ENCODE measurements around the gene ARHGEF17.
A peak's percentile ranks its signal among the peaks of the same experiment; 100 is the strongest.

Gene ARHGEF17

GRCh38 chr11:73298233-73298632, 9.8 kb upstream of the ARHGEF17 start:
- TF ChIP-seq CTCF (IDR thresholded peaks at IDR 0.05; ENCODE audit: control insufficient read depth, extremely low read depth, insufficient read depth) = no peak
- no peak for DNase-seq (ENCODE audit: low read depth)
- no peak overlapping the region for H3K4me3 ChIP-seq (ENCODE audit: low read depth, low read length)

GRCh38 chr11:73299751-73300150, 8.3 kb upstream of the ARHGEF17 start:
- H3K4me3 ChIP-seq (ENCODE audit: low read depth, low read length) = no peak overlapping the region
- DNase-seq (ENCODE audit: low read depth) = no peak
- TF ChIP-seq CTCF (IDR thresholded peaks at IDR 0.05; ENCODE audit: control insufficient read depth, extremely low read depth, insufficient read depth) = no peak

DNA sequence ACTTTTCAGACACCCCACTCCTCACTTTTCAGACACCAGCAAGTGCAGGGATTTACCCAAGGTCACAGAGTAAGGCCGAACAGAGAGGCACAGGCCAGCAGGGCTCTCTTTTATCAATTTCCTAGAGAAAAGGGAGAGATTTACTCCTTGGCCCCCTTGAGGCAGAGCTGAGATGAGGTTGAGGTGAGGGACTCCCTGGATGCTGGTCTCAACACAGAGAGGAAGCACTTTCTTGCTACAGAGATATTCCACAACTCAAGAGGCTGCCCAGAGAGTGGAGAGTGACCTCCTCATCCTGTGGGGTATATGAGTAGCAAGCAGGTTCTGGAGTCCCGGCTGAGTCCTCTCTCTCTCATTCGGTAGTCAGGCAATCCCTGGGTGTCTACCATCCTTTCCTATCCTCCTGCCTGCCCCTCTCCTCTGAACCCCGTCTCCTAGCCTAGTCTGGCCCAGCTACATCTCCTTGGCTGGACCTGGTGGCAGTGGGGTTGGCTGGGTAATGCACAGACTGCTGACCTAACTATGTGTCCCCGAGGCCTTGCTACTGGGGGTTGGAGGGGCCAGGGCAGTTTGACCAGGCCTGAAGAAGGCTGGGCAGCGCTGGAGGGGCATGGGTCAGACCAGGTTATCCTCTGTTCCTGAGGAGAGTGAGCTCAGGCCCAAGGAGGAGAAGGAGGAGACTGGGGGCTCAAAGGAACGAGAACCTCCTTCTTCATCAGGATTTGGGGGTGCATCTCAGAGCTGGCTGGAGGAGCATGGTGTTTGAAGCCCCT, 1.8 kb upstream of the ARHGEF17 start:
- DNase-seq (ENCODE audit: low read depth) = no peak
- no peak for TF ChIP-seq CTCF (IDR thresholded peaks at IDR 0.05; ENCODE audit: control insufficient read depth, extremely low read depth, insufficient read depth)
- no peak overlapping the region; the same call in 1 of the 2 replicates for H3K4me3 ChIP-seq (ENCODE audit: low read depth, low read length)

GRCh38 chr11:73306977-73307322, 1.1 kb upstream of the ARHGEF17 start:
- no peak for TF ChIP-seq CTCF (IDR thresholded peaks at IDR 0.05; ENCODE audit: control insufficient read depth, extremely low read depth, insufficient read depth)
- no peak for DNase-seq (ENCODE audit: low read depth)
- H3K4me3 ChIP-seq (ENCODE audit: low read depth, low read length) = peak overlapping the region; percentile 61

DNA sequence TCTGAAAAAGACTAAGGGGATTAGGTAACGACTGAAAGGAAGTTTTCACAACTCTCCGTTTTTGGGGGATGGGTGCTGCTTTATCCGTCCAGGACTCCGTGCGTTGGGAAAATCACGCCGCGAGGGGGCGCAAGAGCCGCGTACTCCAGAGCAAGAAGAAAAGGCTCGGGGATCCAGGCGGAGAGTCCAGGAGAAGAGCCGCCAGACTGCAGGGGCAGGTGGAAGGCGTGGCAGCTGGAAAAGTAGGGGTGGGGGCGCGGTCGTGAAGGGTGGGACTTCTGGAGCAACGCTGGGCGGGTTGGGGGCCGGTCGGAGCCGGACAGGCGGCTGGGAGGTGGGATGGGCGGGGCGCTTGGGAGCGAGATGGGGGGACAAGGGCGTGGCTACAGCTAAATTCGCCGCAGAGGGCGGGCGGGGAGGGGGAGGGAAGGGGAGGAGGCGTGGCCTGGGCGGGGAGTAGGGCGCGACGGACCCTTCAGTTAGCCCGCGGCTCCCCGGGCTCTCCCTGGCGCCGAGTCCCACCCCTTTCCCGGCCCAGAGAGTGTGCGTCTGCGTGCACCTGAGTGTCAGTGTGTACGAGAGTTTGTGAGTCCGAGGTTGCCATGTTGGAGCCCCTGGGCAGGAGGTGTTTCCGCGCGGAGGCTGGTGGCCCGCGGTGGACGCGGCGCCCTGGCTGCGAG, 613 bp upstream of the ARHGEF17 start:
- H3K4me3 ChIP-seq (ENCODE audit: low read depth, low read length) = peak overlapping the region; percentile 61
- DNase-seq (ENCODE audit: low read depth) = peak; percentile 91
- TF ChIP-seq CTCF (IDR thresholded peaks at IDR 0.05; ENCODE audit: control insufficient read depth, extremely low read depth, insufficient read depth) = peak; percentile 87

- no peak for DNase-seq (ENCODE audit: low read depth)
- no peak overlapping the region for H3K4me3 ChIP-seq (ENCODE audit: low read depth, low read length)
- TF ChIP-seq CTCF (IDR thresholded peaks at IDR 0.05; ENCODE audit: control insufficient read depth, extremely low read depth, insufficient read depth) = no peak
Measured at GRCh38 chr11:73308961-73309919, 1.2 kb downstream of the ARHGEF17 start.

Measured in LNCaP clone FGC (cell line).